MCF 10A (cell line): Measurements from ENCODE around the gene VPS4A. TPM values are rescaled to one million over a fixed set of nuclear protein-coding genes. Genes with fewer than 3 reads are reported as not detected.

Experiments used
- BruUV-seq: library from RNA; stranded (reverse); fragments of 400-500 nt; replicated peaks from 2 replicates; lab custom pipeline; 2021; lab: Mats Ljungman, UMichigan
- CTCF ChIA-PET: fragments of 300-600 bp; sonication (Branson Sonifier 250); formaldehyde crosslinking; extraction: SDS; loops from one replicate; lab custom pipeline; 2021; ENCODE audit warnings: antibody characterized with exemption, inconsistent platforms; lab: Yijun Ruan, JAX
- POLR2A ChIA-PET: fragments of 300-600, 350-650 bp; sonication (Branson Sonifier 250); formaldehyde crosslinking; extraction: SDS; loops from one replicate; lab custom pipeline; 2020; ENCODE audit warnings: antibody characterized with exemption, inconsistent platforms; lab: Yijun Ruan, JAX
- DNase-seq: peaks from one replicate; pipeline ENCODE4 v3.0.0-alpha.2; 2018; ENCODE audit not compliant: unreplicated experiment
- H3K27ac Mint-ChIP-seq: one replicate; pipeline ENCODE4 v1.8.0; 2022; ENCODE audit warnings: mild to moderate bottlenecking, low read depth, mixed read lengths; ENCODE audit not compliant: unreplicated experiment
- H3K27me3 Mint-ChIP-seq: one replicate; pipeline ENCODE4 v1.8.0; 2022; ENCODE audit warnings: mixed read lengths; ENCODE audit not compliant: insufficient read depth, unreplicated experiment
- H3K36me3 Mint-ChIP-seq: one replicate; pipeline ENCODE4 v1.8.0; 2022; ENCODE audit warnings: mild to moderate bottlenecking, moderate library complexity, mixed read lengths; ENCODE audit not compliant: insufficient read depth, unreplicated experiment
- H3K4me1 Mint-ChIP-seq: one replicate; pipeline ENCODE4 v1.8.0; 2022; ENCODE audit warnings: mixed read lengths; ENCODE audit not compliant: insufficient read depth, unreplicated experiment
- H3K4me3 Mint-ChIP-seq: one replicate; pipeline ENCODE4 v1.8.0; 2022; ENCODE audit warnings: mild to moderate bottlenecking, moderate library complexity, mixed read lengths; ENCODE audit not compliant: unreplicated experiment
- H3K9me3 Mint-ChIP-seq: one replicate; pipeline ENCODE4 v1.8.0; 2022; ENCODE audit warnings: mixed read lengths; ENCODE audit not compliant: unreplicated experiment
- intact Hi-C: fragments of 100-400 bp; cut with micrococcal nuclease; formaldehyde crosslinking; loops from 2 replicates; pipeline ENCODE4 v1.14.1; 2022
- total RNA-seq: library from RNA; stranded (reverse); gene quantifications from 2 replicates; pipeline ENCODE4 v1.2.3, GENCODE V29; 2022
- TF ChIP-seq, protein P1 (sequence below): fragments of 200-600 bp; IDR thresholded peaks from one replicate; pipeline ENCODE4 v1.8.0; 2022; ENCODE audit warnings: antibody characterized with exemption, mild to moderate bottlenecking; ENCODE audit not compliant: unreplicated experiment

The VPS4A gene
- total RNA-seq, 1 experiment from 2014 or later = 38.6 TPM

DNA sequence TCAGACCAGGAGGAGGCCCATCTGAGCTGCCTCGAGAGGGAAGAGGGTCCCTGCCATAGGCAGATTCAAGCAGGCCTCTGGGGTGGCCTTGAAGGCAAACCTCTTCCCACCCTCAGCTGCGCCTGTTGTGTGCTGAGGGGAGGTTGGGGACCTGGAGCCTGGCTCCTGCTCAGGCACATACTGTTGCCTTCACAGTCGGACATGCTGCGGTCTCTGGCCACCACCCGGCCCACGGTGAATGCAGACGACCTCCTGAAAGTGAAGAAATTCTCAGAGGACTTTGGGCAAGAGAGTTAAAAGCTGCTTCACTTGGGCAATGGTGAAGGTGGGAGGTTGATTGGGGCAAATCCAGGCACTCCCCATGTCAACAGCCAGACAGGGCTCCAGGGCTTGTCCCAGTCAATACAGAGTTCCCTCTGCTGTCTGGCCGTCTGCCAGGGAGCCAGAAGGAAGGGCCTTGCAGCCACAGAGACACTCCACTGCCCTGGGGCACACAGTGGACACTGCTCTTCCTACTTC, 12.9 kb downstream of the VPS4A start:
- no peak overlapping the region for H3K4me3 Mint-ChIP-seq
- TF ChIP-seq, protein P1, sequence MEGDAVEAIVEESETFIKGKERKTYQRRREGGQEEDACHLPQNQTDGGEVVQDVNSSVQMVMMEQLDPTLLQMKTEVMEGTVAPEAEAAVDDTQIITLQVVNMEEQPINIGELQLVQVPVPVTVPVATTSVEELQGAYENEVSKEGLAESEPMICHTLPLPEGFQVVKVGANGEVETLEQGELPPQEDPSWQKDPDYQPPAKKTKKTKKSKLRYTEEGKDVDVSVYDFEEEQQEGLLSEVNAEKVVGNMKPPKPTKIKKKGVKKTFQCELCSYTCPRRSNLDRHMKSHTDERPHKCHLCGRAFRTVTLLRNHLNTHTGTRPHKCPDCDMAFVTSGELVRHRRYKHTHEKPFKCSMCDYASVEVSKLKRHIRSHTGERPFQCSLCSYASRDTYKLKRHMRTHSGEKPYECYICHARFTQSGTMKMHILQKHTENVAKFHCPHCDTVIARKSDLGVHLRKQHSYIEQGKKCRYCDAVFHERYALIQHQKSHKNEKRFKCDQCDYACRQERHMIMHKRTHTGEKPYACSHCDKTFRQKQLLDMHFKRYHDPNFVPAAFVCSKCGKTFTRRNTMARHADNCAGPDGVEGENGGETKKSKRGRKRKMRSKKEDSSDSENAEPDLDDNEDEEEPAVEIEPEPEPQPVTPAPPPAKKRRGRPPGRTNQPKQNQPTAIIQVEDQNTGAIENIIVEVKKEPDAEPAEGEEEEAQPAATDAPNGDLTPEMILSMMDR = no peak
- no peak for DNase-seq
- peaks cover 88% of the 10 kb centered on the region for H3K36me3 Mint-ChIP-seq
- H3K27ac Mint-ChIP-seq = peak overlapping the region; percentile 23
- ChIA-PET CTCF (interaction anchor here (0.6 to 2.5 kb wide), 4 partner anchors 12 to 199 kb away, joined by 3 to 15 read pairs (median 4); partner anchors contain the start of gene VPS4A), POLR2A (interaction anchor here (0.7 to 1.2 kb wide), 2 partner anchors 9 to 191 kb away, joined by 3 to 4 read pairs; no protein-coding TSS in a partner anchor)
- H3K27me3 Mint-ChIP-seq = no peaks in the 10 kb centered on the region
- no TSS peak for BruUV-seq
- intact Hi-C loops = no loop called here
- H3K9me3 Mint-ChIP-seq = no peaks in the 10 kb centered on the region
- H3K4me1 Mint-ChIP-seq = peaks cover 20% of the 10 kb centered on the region

GRCh38 chr16:69324585-69325253, 13.6 kb downstream of the VPS4A start:
- no peak for DNase-seq
- TF ChIP-seq, protein P1 = no peak
- peaks cover 88% of the 10 kb centered on the region for H3K36me3 Mint-ChIP-seq
- ChIA-PET CTCF (interaction anchor here (1.1 to 2.5 kb wide), 2 partner anchors 13 to 23 kb away, joined by 3 to 15 read pairs; partner anchors contain the start of gene VPS4A), POLR2A (interaction anchor here (0.7 to 9.0 kb wide), 3 partner anchors 15 to 446 kb away, joined by 3 to 114 read pairs (median 4); partner anchors contain the start of genes COG8 and NIP7)
- H3K4me3 Mint-ChIP-seq = no peak overlapping the region
- H3K9me3 Mint-ChIP-seq = no peaks in the 10 kb centered on the region
- BruUV-seq = TSS peak; percentile 69
- intact Hi-C loops = no loop called here
- no peaks in the 10 kb centered on the region for H3K27me3 Mint-ChIP-seq
- H3K4me1 Mint-ChIP-seq = peaks cover 24% of the 10 kb centered on the region
- no peak overlapping the region for H3K27ac Mint-ChIP-seq

DNA sequence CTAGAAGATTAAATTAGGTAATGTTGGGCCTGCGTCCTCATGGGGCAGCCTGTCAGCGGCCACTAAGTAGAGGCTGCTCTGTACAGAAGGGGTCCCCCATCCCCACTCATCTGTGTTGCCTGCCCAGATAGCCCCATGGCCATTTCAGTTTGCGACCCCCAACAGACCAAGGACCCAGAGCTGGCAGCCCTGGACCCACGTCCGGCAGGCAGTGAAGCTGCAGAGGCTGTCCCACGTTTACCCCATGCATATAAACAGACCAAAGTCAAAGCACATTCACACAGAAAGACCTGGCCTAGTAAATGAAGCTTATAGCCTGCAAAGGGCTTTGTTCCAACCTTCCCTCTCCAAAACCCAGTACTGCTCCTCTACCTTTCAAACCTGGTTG, 14.6 kb downstream of the VPS4A start:
- ChIA-PET POLR2A (interaction anchor here (0.6 to 9.0 kb wide), 6 partner anchors 10 to 445 kb away, joined by 3 to 114 read pairs (median 4); partner anchors contain the start of genes COG8, NIP7 and VPS4A), CTCF (interaction anchor here (0.6 to 2.1 kb wide), 4 partner anchors 15 to 796 kb away, joined by 3 to 12 read pairs (median 4); no protein-coding TSS in a partner anchor)
- no peak for DNase-seq
- Mint-ChIP-seq H3K27ac (no peak overlapping the region), H3K4me1 (peaks cover 24% of the 10 kb centered on the region), H3K27me3 (no peaks in the 10 kb centered on the region), H3K4me3 (no peak overlapping the region), H3K36me3 (peaks cover 87% of the 10 kb centered on the region), H3K9me3 (no peaks in the 10 kb centered on the region)
- intact Hi-C loops = no loop called here
- TF ChIP-seq, protein P1 = no peak
- no TSS peak for BruUV-seq
